Stimulated activated CD4-positive, alpha-beta T cell treated with anti-CD3 and anti-CD28 coated beads, Interleukin-12 subunit alpha, Interleukin-12 subunit beta, amount 100 ng/mL, for 4 hours (primary cell): ENCODE results near the gene NAPA.
"Not testable (repeated sequence)": the region's sequence is repeated elsewhere in the genome, so short reads cannot be mapped to it uniquely, and the experiment has no call there.

Experiments used
- DNase-seq: peaks from one replicate; pipeline ENCODE4 v3.0.0-alpha.2; 2020

NAPA gene

GRCh38 chr19:47499863-47500830 lies 14.7 kb downstream of the NAPA start:
- no peak for DNase-seq

- no peak for DNase-seq
These were observed 15.5 kb downstream of the NAPA start for GRCh38 chr19:47499371-47499770.

DNA sequence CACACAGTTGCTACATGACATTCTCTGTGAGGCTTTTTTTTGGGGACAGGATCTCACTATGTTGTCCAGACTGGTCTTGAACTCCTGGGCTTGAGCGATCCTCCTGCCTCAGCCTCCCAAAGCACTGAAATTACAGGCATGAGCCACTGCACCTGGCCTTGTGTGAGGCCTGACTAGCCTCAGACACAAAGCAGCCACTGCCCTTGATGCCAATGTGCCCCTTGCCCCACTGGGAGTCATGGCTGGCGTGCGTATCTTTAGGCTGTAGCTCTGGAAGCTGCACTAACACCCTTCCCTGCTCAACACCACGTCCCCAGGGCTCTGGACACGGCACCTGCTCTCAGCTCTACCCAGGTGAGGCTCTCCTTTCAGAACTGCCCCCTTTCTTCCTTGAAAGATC lies 16.3 kb downstream of the NAPA start:
- no peak for DNase-seq

DNA sequence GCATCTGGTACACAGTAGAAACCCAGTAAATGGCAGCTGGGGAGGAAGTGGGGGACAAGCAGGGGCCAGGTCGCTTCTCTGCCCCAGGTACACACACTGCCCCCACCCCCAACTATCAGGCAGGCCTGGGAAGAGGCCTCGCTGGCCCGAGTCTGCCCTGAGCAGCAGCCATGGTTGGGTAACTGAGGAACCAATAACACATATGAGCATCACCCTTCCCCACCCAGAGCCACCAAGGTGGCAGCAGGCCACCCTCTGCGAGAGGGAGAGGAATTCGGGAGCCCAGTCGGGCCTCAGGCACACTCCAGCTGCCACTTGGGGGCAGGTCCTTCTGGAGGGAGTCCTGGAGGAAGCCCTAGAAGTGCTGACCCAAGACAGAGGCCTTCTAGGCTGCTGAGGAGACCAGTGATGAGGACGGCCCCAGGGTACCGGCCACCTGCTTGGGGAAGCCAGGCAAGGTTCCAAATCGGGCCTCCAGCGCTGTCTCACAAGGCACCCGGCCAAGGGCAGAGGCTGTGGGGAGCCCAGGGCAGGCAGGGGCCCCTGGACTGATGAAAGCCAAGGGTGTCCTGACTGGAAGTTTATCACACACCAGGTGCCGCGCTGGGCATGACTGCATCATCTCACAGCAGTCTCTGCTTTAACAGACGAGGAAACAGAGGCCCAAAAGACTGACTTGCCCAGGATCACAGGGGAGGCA lies 16.9 kb downstream of the NAPA start:
- no peak for DNase-seq

- DNase-seq: no peak
These were observed 17.7 kb downstream of the NAPA start for GRCh38 chr19:47497050-47497766.

DNA sequence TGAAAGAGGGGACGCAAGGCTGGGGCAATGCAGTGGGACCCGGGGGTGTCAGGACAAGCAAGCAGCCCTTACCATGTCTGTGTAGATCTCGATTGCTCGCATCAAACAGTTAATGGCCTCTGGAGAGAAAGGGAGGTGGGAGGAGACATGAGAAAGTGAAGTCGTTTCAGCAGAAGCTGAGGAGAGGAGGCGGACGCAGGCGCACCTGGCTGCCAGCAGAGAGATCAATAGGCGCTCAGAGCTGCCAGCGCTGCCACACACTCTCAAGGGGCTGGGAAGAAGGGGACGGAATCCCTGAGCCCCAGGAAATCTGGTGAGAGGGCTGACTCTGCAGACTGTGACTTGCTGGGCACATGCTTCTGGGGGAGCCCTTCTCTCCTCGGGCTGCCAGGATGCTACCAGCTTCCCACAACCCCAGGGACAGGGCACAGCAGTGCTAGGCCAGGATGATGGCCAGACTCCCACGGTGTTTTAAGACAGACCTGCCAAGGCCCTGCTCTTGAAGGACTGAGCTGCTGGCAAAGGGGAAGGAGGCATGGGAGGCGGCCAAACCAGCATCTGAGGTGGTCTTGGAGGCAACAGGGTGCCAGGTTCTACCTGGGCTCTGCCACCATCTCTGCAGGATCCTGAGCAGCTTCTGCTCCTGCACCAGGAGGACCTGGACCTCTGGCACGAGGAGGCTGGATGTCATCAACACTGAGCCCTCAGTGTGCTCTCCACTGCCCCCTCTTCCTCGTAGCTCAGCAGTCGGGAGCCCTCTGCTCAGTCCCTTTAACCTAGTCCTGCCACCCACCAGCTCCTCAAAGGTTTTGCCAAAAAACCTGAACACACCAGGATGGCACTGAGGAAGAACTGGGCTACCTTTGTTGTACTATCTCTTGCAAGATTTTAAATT lies 19.1 kb downstream of the NAPA start:
- no peak for DNase-seq

- no peak for DNase-seq
These were observed 20.1 kb downstream of the NAPA start for GRCh38 chr19:47494729-47495128.

GRCh38 chr19:47494211-47494547 lies 20.7 kb downstream of the NAPA start:
- no peak for DNase-seq

GRCh38 chr19:47493378-47494210 lies 21.3 kb downstream of the NAPA start:
- DNase-seq: no peak

DNA sequence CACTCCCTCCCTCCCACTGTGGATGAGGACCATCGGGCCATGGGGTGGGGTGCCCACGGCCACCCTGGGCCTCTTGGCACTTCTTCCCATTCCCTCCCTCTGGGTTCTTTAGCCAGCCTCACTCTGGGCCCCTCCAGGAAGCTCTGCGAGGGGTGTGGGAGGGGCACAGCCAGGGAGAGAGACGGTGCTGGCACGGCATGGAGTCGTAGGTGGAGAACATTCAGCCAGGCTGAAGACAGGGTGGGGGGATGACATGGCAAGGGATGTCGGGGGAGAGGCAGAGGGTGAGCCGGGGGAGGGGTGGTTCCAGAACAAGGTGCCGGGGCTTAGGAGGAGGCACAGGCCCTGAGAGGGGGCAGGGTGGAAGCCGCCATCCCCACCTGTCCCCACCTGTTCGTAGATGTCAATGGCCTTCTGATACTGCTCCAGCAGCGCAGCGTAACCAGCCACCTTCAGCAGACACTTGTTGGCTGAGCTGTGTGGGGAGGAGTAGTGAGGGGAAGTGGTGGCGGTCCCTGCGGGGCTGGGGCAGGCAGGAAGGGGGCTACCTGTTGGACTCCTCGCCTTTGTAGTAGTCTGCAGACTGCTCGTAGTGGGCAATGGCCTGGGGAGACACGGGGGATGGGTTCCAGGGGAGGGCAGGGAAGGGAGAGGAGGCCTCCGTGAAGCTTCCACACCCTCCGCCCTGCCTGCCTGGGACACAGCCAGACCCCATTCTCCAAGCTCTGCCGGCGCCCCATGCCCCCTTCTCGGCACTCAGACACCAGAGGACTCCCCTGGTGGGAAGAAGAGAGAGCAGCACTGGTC lies 22.1 kb downstream of the NAPA start:
- DNase-seq: no peak

GRCh38 chr19:47492137-47492533 lies 22.7 kb downstream of the NAPA start:
- no peak for DNase-seq

DNA sequence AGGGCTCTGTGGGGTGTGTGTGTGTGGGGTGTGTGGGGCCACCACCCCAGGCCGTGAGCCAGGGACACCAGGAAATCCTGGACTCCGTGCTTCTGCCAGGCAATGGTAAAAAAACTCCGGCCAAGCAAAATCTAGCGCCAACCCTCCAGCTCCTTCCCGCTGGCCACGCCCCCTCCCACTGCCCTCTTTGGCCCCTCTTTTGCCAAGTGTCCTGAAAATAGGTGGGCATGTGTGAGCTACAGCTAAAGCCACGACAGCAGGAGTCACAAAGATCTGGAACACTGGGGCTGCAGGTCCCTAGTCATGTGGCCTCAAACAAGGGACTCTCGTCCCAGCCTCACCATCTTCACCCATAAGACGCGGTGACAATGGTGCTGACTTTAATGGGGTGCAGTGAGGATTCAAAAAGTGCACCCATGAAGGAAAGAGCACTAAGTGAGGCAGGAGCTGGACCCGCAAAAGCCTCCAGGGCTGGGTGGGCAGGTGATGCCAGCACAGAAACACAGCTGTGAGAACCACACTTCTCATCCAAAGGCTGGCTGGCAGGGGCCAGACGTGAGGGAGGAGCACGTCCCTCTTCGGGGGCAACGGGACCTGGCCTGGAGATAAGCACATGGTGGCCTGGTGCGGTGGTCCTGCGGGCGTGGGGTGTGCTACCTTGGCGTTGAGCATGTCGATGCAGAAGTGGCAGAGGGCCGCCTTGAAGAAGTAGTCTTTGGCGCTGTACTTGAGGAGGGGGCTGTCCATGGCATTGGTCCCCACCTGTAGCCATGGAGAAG lies 23.3 kb downstream of the NAPA start:
- DNase-seq: no peak

GRCh38 chr19:47490847-47491246 lies 24.0 kb downstream of the NAPA start:
- no peak for DNase-seq

DNA sequence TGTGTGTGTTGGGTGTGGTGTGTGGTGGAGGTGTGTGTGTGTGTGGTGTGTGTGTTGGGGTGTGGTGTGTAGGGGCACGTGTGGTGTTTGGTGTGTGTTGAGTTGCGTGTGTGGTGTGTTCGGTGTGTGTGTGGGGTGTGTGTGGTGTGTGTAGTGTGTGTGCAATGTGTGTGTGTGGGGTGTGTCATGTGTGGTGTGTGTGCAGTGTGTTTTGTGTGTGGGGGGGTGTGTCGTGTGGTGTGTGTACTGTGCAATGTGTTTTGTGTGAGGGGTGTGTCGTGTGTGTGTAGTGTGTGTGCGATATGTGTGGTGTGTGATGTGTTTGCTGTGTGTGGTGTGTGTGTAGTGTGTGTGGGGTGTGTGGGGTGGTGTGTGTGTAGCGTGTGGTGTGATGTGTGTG lies 24.8 kb downstream of the NAPA start:
- no peak for DNase-seq

DNA sequence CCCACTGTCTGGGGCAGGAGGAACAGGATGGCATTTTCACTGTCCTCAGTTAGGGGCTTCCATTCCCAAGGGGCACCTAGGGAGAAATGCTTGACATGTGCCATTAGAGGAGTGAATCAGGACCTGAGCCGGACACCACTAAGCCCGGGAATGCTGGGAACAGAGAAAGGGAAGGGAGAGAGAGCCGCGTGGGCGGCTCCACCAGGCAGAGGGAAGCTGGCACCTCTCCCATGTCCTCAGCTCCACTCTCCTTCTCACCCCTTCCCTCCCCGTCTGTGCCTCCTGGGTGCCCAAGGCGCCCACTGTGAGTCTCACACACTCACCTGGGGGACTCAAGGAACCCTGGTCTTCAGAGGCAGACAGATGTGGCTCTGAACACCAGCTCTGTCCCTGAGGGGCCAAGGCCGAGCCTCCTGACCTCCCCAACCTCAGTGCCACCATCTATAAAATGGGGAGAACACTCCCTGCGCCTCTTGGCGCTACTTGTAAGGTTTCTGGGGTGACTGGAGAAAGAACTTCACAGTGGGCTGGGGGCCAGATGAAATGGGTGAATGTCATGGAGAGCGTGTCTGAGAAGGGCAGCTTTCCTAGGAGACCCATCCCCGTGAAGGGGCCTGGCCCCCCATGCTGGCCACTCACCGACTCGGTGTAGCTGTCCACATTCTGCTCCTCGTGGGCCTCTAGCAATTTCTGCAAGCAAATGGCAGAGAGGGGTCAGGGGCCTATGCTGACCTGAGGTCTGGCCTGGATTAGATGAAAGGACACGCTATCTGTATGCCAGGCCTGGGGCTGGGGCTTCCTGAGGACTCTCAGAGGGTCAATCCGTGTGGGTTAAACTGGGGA lies 25.6 kb downstream of the NAPA start:
- no peak for DNase-seq

- DNase-seq: no peak
These were observed 27.0 kb downstream of the NAPA start for GRCh38 chr19:47487551-47488515.

GRCh38 chr19:47486900-47487299 lies 28.0 kb downstream of the NAPA start:
- no peak for DNase-seq

DNA sequence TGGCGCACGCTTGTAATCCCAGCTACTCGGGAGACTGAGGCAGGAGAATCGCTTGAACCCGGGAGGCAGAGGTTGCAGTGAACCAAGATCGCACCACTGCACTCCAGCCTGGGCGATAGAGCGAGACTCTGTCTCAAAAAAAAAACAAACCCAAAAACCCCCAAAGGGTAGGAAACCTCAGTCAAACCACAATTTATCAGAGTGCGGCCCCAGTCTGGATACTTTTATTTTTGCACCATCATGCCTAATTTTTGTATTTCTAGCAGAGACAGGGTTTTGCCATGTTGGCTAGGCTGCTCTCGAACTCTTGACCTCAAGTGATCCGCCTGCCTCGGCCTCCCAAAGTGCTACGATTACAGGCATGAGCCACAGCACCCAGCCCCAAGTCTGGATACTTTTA lies 28.6 kb downstream of the NAPA start:
- not testable (repeated sequence) for DNase-seq
